GM19397 (cell line): Measurements from ENCODE around the gene CYGB.
"Not testable (repeated sequence)": the region's sequence is repeated elsewhere in the genome, so short reads cannot be mapped to it uniquely, and the experiment has no call there.

Source experiments
- ATAC-seq: cut with Tn5 transposase; IDR thresholded peaks from one replicate; pipeline ENCODE4 v1.9.1; 2021; ENCODE audit warnings: mild to moderate bottlenecking, moderate library complexity; ENCODE audit not compliant: unreplicated experiment

Gene CYGB

DNA sequence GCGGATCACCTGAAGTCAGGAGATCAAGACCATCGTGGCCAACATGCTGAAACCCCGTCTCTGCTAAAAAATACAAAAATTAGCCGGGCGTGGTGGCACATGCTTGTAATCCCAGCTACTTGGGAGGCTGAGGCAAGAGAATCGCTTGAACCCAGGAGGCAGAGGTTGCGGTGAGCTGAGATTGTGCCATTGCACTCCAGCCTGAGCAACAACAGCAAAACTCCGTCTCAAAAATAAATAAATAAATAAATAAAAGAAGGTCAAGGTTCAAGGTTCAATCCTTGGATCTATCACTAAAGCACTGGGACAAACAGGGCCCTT is 12.0 kb downstream of the CYGB start:
- ATAC-seq: not testable (repeated sequence)

DNA sequence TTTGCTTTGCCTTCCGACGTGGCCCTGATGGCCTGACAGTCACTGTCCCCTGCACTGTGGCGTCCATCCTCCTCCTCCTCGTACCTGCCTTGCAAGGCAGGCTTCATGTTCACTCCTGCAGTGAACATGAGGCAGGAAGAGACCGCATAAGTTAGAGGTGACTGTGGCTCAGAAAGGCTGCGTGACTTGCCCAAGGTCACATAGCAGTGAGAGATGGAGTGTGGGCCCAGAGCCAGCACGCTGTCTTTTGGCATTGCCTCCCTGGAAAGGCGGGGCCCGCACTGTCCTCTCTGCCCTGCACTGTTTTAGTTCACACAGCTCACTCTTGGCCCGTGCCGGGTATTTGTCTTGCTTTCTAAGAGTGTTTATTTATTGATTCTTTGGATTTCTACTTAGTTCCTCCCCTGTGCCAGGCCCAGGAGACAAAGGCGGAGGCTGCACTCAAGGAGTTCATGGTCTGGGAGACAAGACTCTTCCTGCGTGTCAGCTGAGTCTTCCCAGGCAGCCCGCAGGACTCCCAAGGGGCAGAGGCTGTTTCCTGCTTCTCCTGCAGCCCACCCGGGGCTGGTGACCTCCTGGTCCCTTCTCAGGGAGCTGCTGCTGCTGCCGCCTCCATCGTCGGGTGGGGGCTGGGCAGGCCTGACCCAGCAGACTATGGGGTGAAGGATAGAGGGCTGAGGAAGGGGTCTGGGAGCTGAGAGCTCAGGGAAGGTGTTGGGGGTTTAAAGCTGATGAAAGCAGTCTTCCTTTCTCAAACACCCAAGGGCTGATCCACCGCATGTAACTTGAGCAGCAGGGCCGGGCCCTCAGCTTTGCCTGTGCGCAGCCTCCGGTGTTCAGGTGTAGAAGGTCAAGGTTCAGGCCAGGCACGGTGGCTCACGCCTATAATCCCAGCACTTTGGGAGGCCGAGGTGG is 12.7 kb downstream of the CYGB start:
- no peak for ATAC-seq

DNA sequence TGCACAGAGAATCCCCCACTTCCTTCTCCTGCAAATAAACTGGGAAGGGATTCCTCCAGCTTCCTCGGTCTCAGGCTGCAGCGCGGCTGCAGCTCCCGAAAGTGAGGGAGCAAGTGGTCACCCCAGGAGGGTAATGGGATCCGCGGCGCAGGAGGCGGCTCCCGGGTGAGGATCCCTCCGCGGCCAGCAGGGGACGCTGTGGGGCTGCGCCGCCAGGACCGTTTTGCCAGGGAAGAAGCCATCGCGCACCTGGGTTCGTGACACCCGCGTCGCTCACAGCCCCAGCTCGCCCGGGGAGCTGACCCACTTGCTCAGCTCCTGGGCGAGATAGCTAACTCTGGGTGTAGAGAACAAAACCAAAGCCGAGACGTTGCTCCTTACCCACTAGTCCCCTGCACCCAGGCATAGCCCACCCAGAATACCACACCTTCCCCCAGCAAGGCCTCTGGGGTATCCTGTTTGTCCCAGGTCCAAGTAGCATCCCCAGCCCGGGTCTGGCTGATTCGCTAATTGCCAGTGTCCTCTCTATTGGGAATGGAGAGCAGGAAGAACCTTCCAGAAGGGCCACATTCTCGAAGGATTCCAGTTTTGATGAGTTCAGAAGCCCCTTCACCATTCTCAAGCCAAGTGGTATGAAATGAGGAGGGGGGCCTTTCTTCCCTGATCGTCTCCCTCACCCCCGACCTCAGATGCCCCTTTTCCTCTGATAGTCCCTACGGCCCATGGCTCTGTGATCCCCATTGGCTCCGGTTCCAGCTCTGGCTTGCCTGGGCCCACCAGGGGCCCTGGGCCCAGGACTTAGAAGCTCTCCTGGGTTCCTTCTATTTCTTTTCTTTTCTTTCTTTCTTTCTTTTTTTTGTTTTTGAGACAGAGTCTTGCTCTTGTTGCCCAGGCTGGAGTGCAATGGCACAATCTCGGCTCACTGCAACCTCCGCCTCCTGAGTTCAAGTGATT is 14.1 kb downstream of the CYGB start:
- ATAC-seq: no peak

DNA sequence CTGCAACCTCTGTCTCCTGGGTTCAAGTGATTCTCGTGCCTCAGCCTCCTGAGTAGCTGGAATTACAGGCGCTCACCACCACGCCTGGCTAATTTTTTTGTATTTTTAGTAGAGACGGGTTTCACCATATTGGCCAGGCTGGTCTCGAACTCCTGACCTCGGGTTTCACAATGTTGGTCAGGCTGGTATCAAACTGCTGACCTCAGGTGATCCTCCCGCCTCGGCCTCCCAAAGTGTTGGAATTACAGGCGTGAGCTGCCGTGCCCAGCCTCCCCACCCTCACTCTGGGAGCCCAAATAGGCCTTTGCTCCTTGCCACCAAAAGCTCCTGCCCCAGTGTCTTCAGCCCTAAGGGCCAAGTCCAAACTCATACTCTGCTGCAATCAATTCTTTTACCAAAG is 15.8 kb downstream of the CYGB start:
- ATAC-seq: not testable (repeated sequence)

DNA sequence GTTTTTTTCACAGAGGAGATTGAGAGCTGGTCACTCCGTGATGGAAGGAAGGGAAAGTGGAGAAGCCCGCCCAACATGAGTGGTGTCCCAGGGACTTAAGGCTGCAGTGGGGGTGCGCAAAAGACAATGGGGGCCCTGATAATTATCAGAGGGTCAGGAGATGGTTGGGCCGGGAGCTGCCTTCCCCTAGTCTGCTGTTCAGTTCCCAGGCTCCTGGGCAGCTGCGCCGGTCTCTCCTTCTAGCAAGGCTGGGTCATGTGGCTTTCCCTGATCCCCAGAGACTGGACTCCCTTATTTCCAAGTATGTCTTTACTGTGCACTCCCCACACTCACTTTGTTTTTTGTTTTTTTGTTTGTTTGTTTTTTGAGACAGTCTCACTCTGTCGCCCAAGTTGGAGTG is 16.2 kb downstream of the CYGB start:
- no peak for ATAC-seq

DNA sequence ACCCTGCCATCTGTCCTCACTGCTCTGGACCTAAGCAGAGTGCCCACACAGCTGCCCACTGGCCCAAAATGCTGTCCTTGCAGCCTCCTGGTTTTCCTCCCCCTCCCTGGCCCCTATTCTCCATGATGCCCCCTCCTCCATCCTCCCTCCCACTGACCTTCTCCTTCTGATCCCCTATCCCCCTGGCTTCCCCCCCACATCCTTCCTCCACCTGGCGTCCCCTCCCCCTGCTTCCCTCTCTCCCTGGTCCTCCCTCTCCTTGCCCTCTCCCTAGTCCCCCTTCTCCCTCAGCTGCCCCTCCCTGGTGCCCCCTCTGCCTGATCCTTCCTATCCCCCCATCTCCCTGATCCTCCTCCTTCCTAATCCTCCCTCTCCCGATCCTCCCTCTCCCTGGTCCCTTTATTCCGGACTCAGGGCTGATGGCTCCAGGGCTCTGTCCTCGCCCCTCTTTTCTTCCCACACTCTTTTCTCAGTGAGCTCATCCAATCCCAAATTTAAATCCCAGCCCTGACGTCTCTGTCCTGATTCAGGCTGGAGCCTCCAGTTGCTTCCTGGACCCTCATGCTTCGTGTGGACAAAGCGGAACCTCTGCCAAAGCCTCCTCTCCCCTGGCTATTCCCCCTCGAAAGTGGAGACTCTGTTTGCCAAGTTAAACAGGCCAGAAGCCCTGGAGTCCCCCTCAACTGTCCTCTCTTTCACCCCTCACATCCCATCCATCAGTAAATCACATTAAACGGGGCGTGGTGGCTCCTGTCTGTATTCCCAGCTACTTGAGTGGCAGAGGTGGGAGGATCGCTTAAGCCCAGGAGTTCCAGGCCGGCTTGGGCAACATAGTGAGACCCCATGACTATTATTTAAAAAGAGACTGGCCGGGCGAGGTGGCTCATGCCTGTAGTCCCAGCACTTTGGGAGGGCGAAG is 18.2 kb downstream of the CYGB start:
- no peak for ATAC-seq

DNA sequence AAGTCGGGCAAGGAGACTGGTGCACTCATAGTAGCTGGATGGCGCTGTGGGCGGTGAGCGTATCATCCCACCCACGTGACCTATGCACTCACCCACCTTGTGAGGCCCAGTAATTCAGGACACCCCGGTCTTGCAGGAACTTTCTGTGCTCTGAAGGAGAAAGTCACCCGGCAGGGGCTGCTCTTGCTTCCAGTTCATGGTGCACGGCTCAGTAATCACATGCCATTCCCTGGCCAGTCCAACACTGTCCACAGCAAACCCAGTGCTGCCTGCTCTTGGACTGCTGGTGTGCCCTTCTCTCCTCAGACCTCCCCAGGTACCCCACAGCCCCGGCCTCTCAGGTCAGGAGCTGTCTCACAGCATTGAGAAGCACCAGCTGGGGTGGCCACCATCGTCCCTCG is 19.9 kb downstream of the CYGB start:
- ATAC-seq: no peak

DNA sequence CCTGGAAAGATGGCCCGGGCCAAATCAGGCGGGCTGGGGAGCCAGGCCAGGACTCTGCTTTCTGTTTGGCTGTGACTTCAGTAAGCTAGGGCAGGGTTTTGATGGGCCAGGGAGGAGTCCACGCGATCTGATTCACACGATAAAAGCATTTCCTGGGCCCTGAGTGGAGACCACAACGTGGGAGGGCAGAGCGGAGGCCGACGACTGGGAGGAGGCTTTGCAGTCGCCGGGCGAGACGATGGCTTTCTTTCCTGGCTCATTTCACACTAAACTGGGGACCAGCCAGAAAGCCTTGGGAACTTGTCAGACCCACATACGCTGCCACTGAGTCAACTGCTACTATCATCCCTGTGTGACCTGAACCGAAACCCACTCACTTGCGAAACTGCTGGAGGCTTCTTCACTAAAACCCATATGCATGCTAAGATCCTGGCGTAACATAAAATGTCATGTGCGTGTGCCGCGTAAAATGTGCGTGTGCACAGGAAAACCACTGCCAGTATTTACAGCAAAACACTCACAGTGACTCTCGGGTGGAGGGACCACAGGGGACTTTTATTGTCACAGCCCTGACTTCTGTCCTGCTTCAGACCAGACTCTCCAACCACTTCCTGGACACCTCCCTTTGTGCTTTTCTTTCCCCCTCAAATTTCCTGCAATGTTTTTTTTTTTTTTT is 22.1 kb downstream of the CYGB start:
- no peak for ATAC-seq

DNA sequence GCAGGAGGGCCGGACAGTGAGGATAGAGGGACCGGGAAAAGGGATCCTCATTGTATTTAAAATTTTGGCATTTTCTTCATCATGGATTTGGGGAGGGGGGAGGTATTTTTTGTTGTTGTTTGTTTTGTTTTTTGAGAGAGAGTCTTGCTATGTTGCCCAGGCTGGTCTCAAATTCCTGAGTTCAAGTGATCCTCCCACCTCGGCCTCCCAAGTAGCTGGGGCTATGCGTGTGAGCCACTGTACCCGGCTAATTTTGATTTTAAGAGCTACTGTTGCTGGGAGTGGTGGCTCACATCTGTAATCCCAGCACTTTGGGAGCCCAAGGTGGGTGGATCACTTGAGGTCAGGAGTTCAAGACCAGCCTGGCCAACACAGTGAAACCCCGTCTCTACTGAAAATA is 23.2 kb downstream of the CYGB start:
- not testable (repeated sequence) for ATAC-seq

DNA sequence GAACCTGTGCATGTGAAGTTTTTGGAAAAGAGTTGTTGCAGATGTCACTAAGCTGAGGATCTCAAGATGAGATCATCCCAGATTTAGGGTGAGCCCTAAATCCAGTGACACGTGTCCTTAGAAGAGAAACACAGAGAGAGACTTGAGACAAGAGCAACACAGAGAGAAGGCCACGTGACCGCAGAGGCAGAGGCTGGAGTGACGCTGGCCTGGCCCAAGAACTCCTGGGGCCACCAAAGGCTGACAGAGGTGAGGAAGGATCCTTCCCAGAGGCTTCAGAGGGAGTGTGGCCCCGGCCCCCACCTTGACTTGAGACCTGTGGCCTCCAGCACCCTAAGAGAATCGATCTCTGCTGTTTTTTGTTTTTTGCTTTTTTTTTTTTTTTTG is 24.2 kb downstream of the CYGB start:
- ATAC-seq: no peak

DNA sequence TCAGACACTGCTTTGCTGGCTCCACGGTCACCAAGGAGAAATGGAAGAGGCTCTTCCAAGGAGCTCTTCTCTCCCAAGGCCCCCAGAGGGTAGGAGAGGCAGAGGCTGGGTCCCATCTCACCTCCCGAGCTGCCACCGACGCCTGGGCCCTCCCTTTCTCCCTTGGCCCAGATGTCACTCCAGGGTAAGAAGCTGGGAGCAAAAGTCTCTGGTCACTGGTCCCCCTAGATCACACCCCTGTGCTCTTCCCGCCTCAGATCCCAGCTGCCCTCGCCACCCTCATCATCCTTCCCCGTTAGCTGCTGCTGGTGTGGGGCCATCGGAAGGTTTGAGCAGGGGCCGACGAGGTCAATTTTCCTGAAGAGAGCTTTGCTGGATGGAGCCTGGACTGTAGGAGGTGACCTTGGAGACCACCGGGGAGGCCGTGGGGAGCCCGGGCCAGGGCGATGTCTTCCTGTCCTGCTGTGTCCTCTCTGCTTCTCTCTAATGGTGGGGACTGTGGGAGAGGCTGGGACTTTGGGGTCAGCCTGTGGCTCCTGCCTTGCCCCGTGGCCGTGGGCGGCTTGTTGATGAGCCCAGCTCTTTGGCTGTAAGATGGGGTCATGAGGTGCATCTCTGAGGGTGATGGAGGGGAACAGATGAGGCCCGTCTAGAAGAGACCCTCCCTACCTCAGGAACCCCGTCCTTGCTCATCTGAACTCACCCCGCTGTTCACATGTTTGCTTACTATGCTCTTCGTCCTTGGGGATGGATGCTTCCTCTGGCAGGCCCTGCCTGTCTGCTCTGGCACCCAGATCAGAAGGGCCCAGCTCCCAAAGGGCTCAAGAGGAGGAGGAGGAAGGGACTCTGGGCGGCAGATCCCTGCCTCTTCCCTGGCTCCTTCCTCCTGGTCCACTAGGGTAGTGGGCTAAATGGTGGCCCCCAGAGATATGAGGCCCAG is 24.9 kb downstream of the CYGB start:
- no peak for ATAC-seq

DNA sequence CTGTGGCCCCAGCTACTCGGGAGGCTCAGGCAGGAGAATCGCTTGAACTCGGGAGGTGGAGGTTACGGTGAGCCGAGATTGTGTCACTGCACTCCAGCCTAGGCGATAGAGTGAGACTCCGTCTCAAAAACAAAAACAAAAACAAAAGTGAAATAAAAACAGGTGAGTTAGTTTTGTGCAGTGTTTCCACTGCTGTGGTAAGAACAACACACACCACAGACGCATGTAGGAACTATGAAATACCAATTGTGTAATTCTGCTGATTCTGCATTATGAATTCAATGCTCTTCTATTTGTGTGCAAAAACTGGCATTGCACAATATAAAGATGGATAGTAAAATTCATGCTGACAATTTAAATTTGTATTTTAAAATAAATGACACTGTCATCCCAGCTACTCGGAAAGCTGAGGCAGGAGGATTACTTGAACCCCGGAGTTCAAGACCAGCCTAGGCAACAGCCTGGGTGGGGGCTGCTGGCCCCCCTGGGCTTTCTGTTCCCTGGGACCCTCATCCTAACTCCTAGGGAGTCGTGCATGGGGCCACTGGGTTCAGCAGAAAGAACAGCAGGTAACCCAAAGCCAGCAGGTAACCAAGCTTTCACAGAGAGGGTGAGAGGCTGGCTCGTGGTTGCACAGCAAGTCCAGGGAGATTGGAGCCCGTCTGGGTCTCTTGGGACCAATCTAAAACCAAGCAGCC is 25.7 kb downstream of the CYGB start:
- no peak for ATAC-seq

DNA sequence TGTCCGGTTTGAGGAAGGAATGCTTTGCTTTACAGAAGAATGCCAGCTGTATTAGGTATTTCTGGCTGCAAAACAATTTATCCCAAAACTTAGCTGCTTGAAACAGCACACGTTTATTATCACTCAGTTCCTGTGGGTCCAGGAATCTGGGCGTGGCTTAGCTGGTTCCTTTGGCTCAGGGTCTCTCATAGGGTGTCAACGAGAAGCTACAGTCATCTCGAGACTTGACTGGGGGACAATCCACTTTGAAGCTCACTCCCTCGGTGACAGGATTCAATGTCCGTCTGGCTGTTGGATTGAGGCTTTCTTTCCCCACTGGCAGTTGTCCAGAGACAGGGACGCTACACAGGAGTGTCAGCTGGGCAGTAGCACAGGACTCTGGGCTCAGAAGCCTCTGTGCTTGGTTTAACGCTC is 26.7 kb downstream of the CYGB start:
- no peak for ATAC-seq

DNA sequence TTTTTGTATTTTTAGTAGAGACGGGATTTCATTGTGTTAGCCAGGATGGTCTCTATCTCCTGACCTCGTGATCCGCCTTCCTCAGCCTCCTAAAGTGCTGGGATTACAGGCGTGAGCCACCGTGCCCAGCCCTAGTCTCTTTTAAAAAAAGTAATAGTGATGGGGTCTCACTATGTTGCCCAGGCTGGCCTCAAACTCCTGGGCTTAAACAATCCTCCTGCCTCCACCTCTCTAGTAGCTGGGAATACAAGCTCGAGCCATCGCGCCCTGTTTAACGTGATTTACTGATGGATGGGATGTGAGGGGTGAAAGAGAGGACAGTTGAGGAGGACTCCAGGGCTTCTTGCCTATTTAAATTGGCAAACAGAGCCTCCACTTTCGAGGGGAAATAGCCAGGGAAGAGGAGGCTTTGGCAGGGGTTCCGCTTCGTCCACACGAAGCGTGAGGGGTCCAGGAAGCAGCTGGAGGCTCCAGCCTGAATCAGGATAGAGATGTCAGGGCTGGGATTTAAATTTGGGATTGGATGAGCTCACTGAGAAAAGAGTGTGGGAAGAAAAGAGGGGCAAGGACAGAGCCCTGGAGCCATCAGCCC is 28.9 kb downstream of the CYGB start:
- not testable (repeated sequence) for ATAC-seq

DNA sequence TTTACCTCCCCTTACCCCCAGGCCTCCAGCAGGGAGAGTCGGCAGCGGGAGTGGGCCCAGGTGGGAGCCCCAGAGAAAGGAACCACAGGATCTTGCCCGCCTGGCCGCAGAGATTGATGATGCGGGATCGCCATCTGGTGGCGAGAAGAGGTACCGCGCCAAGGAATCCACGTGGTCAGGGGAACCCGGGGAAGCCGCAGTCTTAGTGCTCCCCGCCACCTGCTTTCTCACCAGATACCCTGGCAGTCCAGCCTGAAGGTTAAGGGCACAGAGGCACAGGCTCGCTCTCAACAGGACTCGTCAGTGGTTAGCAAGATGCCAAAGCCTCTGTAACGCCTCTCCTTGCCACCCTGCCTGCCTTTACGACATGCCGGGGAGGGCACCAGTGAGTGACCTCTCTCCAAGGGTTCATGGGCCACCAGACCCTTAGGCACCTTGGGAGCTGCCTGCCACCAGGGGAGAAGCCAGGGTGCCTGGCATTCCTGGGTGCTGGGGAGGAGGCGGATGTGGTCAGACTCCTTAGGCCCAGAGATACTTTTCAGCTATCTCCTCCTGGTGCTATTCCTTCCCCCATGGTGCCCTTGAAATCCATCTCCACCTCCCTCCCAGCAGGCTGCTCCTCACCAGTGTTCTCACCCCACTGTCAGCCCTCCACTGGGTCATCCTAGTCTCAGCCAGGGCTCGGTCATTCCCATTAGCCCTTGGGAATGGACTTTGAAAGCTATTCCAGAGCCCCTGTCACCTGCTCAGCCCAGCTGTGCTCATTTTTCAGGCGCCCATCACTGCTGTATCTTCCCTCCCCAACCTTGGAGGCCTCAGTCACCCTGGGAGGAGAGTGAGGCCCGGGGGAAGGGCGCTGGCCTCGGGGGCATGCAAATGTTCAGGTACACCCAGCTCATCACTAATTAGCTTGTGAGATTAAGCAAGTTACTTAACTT is 30.8 kb downstream of the CYGB start:
- ATAC-seq: peak; percentile 64

DNA sequence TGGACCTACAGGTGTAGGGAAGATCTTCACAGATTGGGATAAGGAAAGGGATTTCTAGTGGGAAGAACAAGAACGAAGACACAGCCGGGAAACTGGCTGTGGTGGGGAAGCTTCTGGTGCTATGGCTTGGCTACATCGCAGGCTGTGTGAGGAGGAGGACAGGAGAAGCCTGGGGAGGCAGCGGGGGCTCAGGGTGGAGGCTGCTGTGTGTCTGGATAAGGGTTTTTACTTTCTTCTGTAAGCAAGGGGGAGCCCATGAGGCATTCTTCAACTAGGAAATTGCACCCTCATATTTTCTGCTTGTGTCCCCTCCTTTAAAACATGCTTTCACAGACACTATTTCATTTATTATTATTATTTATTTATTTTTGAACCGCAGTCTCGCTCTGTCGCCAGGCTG is 33.4 kb downstream of the CYGB start:
- no peak for ATAC-seq
